A549 treated with ZK216348 at 1 μM for 4 hours (cell line): ENCODE measurements around the gene UQCC2. TPM values are rescaled to one million over a fixed set of nuclear protein-coding genes. Genes with fewer than 3 reads are reported as not detected.

ENCODE experiments used
- total RNA-seq: library from RNA; stranded (reverse); fragments of 200-300 nt; extraction: Qiagen RNA extraction; gene quantifications from 5 replicates; pipeline ENCODE4 v1.2.3, GENCODE V29; 2022; ENCODE audit warnings: low read depth

Gene UQCC2
- total RNA-seq, result 85.3 to 107 TPM (median 97.0 TPM) in 5 replicates

DNA sequence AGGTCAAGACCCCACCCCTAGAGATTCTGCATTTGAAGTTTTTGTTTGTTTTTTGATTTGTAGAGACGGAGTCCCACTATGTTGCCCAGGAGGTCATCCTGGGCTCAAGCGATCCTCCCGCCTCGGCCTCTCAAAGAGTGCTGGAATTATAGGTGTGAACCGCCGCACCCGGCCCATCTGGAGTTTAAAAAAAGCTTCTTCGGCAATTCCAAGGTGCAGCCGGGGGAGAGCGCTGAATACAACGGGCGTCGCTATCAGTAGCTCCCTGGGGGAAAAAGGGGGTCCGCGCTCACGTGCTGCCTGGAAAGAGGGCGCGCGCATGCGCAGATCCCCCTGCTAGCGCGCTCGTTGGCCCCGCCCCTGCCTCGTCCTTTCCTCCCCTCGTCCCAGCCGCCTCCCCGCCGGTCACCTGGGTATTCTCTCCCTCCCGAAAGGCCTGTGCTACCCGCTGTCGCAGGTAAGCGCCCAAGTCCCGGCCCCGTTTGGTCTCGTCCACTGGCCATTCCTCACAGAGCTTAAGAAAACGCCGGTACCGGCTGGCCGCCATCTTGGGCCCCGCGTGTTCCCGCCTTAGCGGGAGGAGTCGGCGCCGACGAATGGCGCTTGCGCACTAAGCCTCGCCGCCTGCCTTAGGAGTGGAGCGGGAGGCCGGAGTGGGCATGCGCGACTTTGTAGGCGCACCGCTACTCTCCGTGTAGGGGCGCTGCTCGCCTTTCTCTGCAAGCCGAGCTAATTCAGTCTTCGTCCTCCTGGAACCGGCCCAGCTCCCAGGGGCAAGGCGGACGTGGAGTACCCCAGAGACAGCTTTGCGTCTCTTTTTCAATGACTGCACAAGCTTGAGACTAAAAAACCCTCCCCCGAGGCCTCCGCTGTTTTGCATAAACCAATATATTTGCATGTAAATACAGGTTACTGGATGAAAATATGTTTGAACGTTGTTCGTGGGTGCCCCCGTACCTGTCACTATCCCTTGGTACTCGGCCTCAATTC lies at the start of gene UQCC2:
Gene UQCC2, minus strand, starts transcription at position 561 of the 990 bp plus-strand sequence. Its CDS starts 14 bp downstream, at position 547.

DNA sequence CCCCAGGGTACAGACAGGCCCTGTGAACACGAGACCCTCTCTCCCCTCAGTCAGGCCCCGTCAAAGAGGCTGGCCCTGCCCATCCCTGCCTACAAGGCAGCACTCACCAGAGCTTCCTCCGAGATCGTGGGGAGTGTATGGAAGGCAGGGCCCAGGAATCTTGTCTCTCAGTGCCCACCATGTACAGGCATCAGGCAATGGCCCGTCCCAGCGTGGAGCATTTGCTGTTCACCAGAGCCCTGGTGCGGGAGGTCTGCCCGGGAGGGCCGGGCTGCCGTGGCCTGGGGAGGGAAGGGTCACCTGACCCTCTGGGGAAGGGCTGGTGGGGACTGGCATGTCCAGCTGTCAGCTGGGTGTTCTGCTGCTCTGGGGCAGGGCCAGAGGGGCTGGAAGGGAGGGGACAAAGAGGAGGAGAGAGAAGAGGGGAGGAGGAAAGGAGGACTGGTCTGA lies 35.2 kb upstream of the UQCC2 start, which contains the start of gene IP6K3:
Gene IP6K3, minus strand, starts transcription at position 255 of the 450 bp plus-strand sequence. CDS start 11,429 bp downstream, outside the sequence.

Other genes starting within 250 kb of the UQCC2 start
- 28.0 to 41.5 TPM (median 40.7 TPM) in 5 replicates for gene BAK1, start 131.4 kb downstream of the UQCC2 start, total RNA-seq
- gene ITPR3, start 90.4 kb downstream of the UQCC2 start, total RNA-seq, result 25.9 to 56.8 TPM (median 47.0 TPM) in 5 replicates
- 0.27 to 0.52 TPM (median 0.33 TPM) in 5 replicates for gene IP6K3, start 35.2 kb upstream of the UQCC2 start, total RNA-seq
- gene LEMD2, start 77.4 kb upstream of the UQCC2 start, total RNA-seq, result 39.8 to 45.6 TPM (median 42.8 TPM) in 5 replicates
- gene MLN, start 92.3 kb upstream of the UQCC2 start, total RNA-seq, result not detected in 5 replicates